CD4-positive, alpha-beta T cell treated with Interleukin-1 beta for 1 hour (primary cell): ENCODE measurements around the gene RFWD3.

ENCODE experiments used
- DNase-seq, 2 donors: peaks; one replicate each; pipeline ENCODE4 v3.0.0-alpha.2; 2020 to 2022

The RFWD3 gene

DNA sequence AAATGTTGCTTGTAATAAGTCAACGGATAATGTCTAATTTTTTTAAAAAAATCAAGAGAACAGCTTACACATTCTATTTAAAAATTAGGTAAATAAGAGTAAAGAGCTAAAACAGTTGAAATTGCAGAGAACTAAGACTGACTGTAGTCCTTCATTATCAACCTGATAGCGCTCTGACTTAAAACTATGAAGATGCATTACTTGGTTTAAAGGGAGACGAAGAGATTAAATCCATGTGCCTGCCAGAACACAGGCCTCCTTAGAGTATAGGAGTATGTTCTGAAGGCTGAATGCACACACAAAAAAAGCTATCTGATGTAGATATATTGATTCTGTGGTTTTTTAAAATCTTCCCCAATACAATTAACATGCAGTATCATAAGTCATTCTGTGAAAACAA is 88.2 kb downstream of the RFWD3 start:
- no peak for DNase-seq

DNA sequence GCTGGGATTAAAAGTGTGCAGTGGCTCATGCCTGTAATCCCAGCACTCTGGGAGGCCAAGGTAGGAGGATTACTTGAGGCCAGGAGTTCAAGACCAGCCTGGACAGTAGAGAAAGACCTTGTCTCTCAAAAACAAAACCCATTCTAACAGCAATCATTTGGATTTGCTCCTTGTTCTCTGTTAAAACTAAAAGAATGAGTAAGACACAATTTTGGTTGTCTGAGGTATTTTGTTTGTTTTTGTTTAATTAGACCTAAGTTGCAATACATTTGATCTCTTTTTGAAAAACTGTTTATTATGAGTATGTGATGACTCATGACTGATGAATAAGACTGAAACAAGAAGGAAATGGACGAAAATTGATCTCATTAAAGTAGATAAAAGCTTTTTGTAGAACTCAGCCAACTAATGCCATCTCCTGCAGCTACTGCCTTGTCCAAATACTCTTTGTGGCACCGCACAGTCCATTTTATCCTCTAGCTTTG is 88.8 kb downstream of the RFWD3 start:
- DNase-seq = no peak

DNA sequence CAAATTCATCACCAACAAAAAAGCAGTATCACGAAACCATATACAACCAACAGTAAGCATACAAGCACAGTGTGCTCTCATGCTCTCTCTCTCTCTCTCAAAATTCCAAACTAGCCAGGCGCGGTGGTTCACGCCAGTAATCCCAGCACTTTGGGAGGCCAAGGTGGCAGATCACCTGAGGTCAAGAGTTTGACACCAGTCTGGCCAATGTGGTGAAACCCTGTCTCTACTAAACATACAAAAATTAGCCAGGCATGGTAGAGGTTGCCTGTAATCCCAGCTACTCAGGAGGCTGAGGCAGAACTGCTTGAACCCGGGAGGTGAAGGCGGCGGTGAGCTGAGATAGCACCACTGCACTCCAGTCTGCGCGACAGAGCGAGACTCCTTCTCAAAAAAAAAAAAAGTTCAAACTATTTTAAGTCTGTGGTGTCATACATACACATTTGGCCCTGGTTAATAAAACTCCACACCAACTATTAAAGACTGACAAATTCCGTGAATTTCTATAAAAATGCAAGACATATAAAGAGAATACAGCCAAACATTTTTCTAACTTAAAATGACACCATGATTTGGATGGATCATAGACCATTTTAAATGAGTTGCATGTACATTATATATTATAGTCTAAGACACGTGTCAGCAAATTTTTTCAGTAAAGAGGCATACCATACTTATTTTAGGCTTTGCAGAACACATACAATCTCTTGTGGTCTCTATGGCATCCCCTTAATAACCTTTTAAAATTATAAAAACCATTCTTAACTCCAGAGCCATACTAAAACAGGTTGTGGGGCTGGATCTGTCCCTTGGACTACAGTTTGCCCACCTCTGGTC is 90.7 kb downstream of the RFWD3 start:
- DNase-seq = no peak

DNA sequence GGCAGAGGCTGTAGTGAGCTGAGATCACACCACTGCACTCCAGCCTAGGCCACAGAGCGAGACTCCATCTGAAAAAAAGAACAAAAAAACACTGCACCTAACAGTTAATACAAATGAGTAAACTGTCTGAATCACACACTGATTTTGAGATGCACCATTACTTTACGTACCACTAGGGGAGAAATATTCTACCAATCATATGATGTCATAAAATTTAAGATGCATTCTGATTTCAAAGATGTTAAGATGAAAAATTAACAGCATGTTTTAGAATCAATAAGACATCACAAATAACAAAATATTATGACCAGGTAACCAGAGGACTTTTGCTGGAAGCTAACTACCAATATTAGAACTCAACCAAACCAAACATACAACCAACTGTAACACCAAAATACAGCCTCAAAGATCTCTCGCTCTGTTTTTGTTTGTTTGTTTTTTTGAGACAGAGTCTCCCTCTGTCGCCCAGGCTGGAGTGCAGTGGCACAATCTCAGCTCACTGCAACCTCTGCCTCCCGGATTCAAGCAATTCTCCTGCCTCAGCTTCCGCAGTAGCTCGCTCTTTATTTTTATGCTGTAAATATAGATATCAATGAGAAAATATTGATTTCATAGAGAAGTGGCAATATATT is 91.4 kb downstream of the RFWD3 start:
- DNase-seq = no peak

DNA sequence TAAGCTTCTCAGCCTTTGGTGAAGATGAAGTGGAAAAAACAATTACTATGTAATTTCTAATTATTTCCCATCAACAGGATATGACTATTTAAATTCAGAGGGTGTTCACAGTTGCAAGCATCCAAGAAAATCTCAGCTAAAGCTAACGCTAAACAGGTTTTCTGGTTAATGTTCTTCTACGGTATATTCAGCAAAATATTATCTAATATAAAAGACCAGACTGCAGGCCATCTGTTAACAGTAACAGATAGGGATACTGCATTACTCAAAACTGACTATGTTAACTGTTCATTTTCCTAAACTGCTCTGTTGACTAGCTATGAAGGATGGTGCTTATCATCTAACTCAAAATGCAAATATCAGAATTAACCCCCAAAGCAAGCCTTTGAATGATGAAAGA is 92.5 kb downstream of the RFWD3 start:
- DNase-seq = no peak

DNA sequence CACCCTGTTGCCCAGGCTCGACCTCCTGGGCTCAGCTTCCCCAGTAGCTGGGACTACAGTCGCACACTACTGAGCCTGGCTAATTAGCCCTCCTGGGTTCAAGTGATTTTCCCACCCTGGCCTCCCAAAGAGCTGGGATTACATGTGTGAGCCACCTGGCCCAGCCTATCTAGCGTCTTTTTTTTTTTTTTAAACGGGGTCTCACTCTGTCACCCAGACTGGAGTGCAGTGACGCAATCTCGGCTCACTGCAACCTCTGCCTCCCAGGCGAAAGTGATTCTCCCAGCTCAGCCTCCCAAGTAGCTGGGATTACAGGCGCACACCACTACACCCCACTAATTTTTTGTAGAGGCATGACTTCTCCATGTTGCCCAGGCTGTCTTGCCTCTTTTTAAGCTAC is 93.1 kb downstream of the RFWD3 start:
- no peak for DNase-seq
